ENCODE data around the gene ZNF462. TPM values are rescaled to one million over a fixed set of nuclear protein-coding genes. Genes with fewer than 3 reads are reported as not detected.
"Not testable (repeated sequence)": the region's sequence is repeated elsewhere in the genome, so short reads cannot be mapped to it uniquely, and the experiment has no call there.

Gene ZNF462
- total and polyA plus RNA-seq, 5 donors: 5.2 to 34.6 (median 30.7) TPM

GRCh38 chr9:106835840-106836239, 27.1 kb upstream of the ZNF462 start:
- intact Hi-C loops (cut with DNase I): no loop called here

GRCh38 chr9:106843371-106843770, 19.6 kb upstream of the ZNF462 start:
- no peak for DNase-seq
- WGBS: 35% methylated on average over 1 of the region's 1 CpG
- intact Hi-C loops (cut with DNase I): no loop called here

More at GRCh38 chr9:106835840-106836239, 27.1 kb upstream of the ZNF462 start:
- ATAC-seq (no peak), DNase-seq (no peak)
- H3K27ac ChIP-seq (ENCODE audit: low read length): no peak overlapping the region
- no peaks in the 10 kb centered on the region for H3K4me1 ChIP-seq (ENCODE audit: control insufficient read depth, insufficient read depth, low read length)
- no peaks in the 10 kb centered on the region for H3K9me3 ChIP-seq (ENCODE audit: control insufficient read depth, low read length)
- H3K4me3 ChIP-seq (ENCODE audit: low read length): no peak overlapping the region
- H3K27me3 ChIP-seq (ENCODE audit: control insufficient read depth, insufficient read depth): no peaks in the 10 kb centered on the region
- WGBS: over 99% methylated on average over 2 of the region's 2 CpGs

GRCh38 chr9:106846307-106846706, 16.7 kb upstream of the ZNF462 start:
- Histone ChIP-seq H3K4me3 (ENCODE audit: low read length) (no peak overlapping the region), H3K9me3 (ENCODE audit: control insufficient read depth, low read length) (no peaks in the 10 kb centered on the region), H3K27me3 (ENCODE audit: control insufficient read depth, insufficient read depth) (no peaks in the 10 kb centered on the region), H3K27ac (ENCODE audit: low read length) (no peak overlapping the region), H3K4me1 (ENCODE audit: control insufficient read depth, insufficient read depth, low read length) (no peaks in the 10 kb centered on the region)
- no peak for ATAC-seq
- DNase-seq: no peak
- 99% methylated on average over 1 of the region's 1 CpG for WGBS
- intact Hi-C loops (cut with DNase I): no loop called here

More at GRCh38 chr9:106843371-106843770, 19.6 kb upstream of the ZNF462 start:
- no peak overlapping the region for H3K27ac ChIP-seq (ENCODE audit: low read length)
- no peak for ATAC-seq
- H3K27me3 ChIP-seq (ENCODE audit: control insufficient read depth, insufficient read depth): no peaks in the 10 kb centered on the region
- H3K4me3 ChIP-seq (ENCODE audit: low read length): no peak overlapping the region
- H3K4me1 ChIP-seq (ENCODE audit: control insufficient read depth, insufficient read depth, low read length): no peaks in the 10 kb centered on the region
- H3K9me3 ChIP-seq (ENCODE audit: control insufficient read depth, low read length): no peaks in the 10 kb centered on the region

- Histone ChIP-seq H3K27ac (ENCODE audit: low read length) (no peak overlapping the region), H3K9me3 (ENCODE audit: control insufficient read depth, low read length) (no peaks in the 10 kb centered on the region), H3K27me3 (ENCODE audit: control insufficient read depth, insufficient read depth) (no peaks in the 10 kb centered on the region), H3K4me1 (ENCODE audit: control insufficient read depth, insufficient read depth, low read length) (no peaks in the 10 kb centered on the region), H3K4me3 (ENCODE audit: low read length) (no peak overlapping the region)
- intact Hi-C loops (cut with DNase I): no loop called here
- no peak for ATAC-seq
- 97% methylated on average over 2 of the region's 2 CpGs for WGBS
- DNase-seq: no peak
Measured at GRCh38 chr9:106846857-106847256, 16.1 kb upstream of the ZNF462 start.

GRCh38 chr9:106851640-106852039, 11.3 kb upstream of the ZNF462 start:
- 96% methylated on average over 8 of the region's 8 CpGs for WGBS
- H3K4me1 ChIP-seq (ENCODE audit: control insufficient read depth, insufficient read depth, low read length); intact Hi-C loops (cut with DNase I); H3K27ac ChIP-seq (ENCODE audit: low read length); H3K9me3 ChIP-seq (ENCODE audit: control insufficient read depth, low read length); H3K4me3 ChIP-seq (ENCODE audit: low read length); ATAC-seq; H3K27me3 ChIP-seq (ENCODE audit: control insufficient read depth, insufficient read depth); DNase-seq: not testable (repeated sequence)

- H3K27ac ChIP-seq (ENCODE audit: low read length): no peak overlapping the region
- H3K9me3 ChIP-seq (ENCODE audit: control insufficient read depth, low read length): no peaks in the 10 kb centered on the region
- WGBS: 97% methylated on average over 3 of the region's 3 CpGs
- intact Hi-C loops (cut with DNase I): no loop called here
- no peak for DNase-seq
- H3K27me3 ChIP-seq (ENCODE audit: control insufficient read depth, insufficient read depth): no peaks in the 10 kb centered on the region
- H3K4me1 ChIP-seq (ENCODE audit: control insufficient read depth, insufficient read depth, low read length): no peaks in the 10 kb centered on the region
- no peak overlapping the region for H3K4me3 ChIP-seq (ENCODE audit: low read length)
- no peak for ATAC-seq
Measured at GRCh38 chr9:106857811-106858470, 5.0 kb upstream of the ZNF462 start.

- intact Hi-C loops (cut with DNase I): loop anchor here (5.0 to 10.0 kb wide), 6 partner anchors 55 to 958 kb away; no protein-coding TSS in a partner anchor
- peak overlapping the region; percentile 11 for H3K27ac ChIP-seq (ENCODE audit: low read length)
- no peaks in the 10 kb centered on the region for H3K27me3 ChIP-seq (ENCODE audit: control insufficient read depth, insufficient read depth)
- H3K4me1 ChIP-seq (ENCODE audit: control insufficient read depth, insufficient read depth, low read length): peaks cover 2% of the 10 kb centered on the region
- no peaks in the 10 kb centered on the region for H3K9me3 ChIP-seq (ENCODE audit: control insufficient read depth, low read length)
- peak; percentile 62 to 76 (median 70) for DNase-seq
- H3K4me3 ChIP-seq (ENCODE audit: low read length): peak overlapping the region; percentile 95
- WGBS: 2% methylated on average over 43 of the region's 43 CpGs
- ATAC-seq: peak; percentile 23 to 57
Measured at GRCh38 chr9:106859957-106860720, 2.8 kb upstream of the ZNF462 start.

- no peaks in the 10 kb centered on the region for H3K9me3 ChIP-seq (ENCODE audit: control insufficient read depth, low read length)
- intact Hi-C loops (cut with DNase I): loop anchor here (5.0 to 10.0 kb wide), 6 partner anchors 54 to 959 kb away; no protein-coding TSS in a partner anchor
- ATAC-seq (peak; percentile 14 to 58), DNase-seq (peak; percentile 47 to 72 (median 70))
- WGBS: under 1% methylated on average over 51 of the region's 51 CpGs
- H3K4me3 ChIP-seq (ENCODE audit: low read length): peak overlapping the region; percentile 95
- H3K4me1 ChIP-seq (ENCODE audit: control insufficient read depth, insufficient read depth, low read length): peaks cover 2% of the 10 kb centered on the region
- peak overlapping the region; percentile 11 for H3K27ac ChIP-seq (ENCODE audit: low read length)
- no peaks in the 10 kb centered on the region for H3K27me3 ChIP-seq (ENCODE audit: control insufficient read depth, insufficient read depth)
Measured at GRCh38 chr9:106860721-106861639, 2.0 kb upstream of the ZNF462 start.

GRCh38 chr9:106861640-106862109, 1.3 kb upstream of the ZNF462 start:
- H3K27ac ChIP-seq (ENCODE audit: low read length): no peak overlapping the region
- H3K9me3 ChIP-seq (ENCODE audit: control insufficient read depth, low read length): no peaks in the 10 kb centered on the region
- under 1% methylated on average over 15 of the region's 15 CpGs for WGBS
- H3K4me1 ChIP-seq (ENCODE audit: control insufficient read depth, insufficient read depth, low read length): peaks cover 2% of the 10 kb centered on the region
- ATAC-seq (no peak), DNase-seq (no peak)
- no peaks in the 10 kb centered on the region for H3K27me3 ChIP-seq (ENCODE audit: control insufficient read depth, insufficient read depth)
- intact Hi-C loops (cut with DNase I): loop anchor here (5.0 to 10.0 kb wide), 6 partner anchors 53 to 959 kb away; no protein-coding TSS in a partner anchor
- H3K4me3 ChIP-seq (ENCODE audit: low read length): peak overlapping the region; percentile 95

- Histone ChIP-seq H3K4me1 (ENCODE audit: control insufficient read depth, insufficient read depth, low read length) (peaks cover 2% of the 10 kb centered on the region), H3K27me3 (ENCODE audit: control insufficient read depth, insufficient read depth) (no peaks in the 10 kb centered on the region), H3K9me3 (ENCODE audit: control insufficient read depth, low read length) (no peaks in the 10 kb centered on the region), H3K27ac (ENCODE audit: low read length) (peak overlapping the region; percentile 68), H3K4me3 (ENCODE audit: low read length) (peak overlapping the region; percentile 95)
- WGBS: under 1% methylated on average over 32 of the region's 32 CpGs
- intact Hi-C loops (cut with DNase I): loop anchor here (5.0 to 10.0 kb wide), 6 partner anchors 53 to 960 kb away; no protein-coding TSS in a partner anchor
- DNase-seq (peak; percentile 19 to 61 (median 57)), ATAC-seq (peak; percentile 9 to 11)
Measured at GRCh38 chr9:106862110-106862820, 701 bp upstream of the ZNF462 start.
